ENCODE data around the gene CNTNAP2. TPM values are rescaled to one million over a fixed set of nuclear protein-coding genes. Genes with fewer than 3 reads are reported as not detected.

Gene CNTNAP2
- total and polyA plus RNA-seq, 2 of the 13 experiments (the other 11 are each of a cell fraction or from before 2014, with no cell fraction given), result 0.40 to 0.42 TPM

DNA sequence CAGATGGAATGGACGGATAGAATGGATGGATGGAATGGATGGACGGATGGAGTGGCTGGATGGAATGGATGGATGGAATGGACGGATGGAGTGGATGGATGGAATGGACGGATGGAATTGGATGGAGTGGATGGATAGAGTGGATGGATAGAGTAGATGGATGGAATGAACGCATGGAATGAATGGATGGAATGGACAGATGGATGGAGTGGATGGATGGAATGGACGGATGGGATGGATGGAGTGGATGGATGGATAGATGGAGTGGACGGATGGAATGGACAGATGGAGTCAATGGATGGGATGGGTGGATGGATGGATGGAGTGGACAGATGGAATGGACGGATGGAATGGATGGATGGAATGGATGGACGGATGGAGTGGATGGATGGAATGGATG, 2214.2 kb downstream of the CNTNAP2 start:
- Histone ChIP-seq H2AFZ (ENCODE audit: low read length) (no peak overlapping the region), H4K20me1 (ENCODE audit: insufficient read depth, low read length) (no peaks in the 10 kb centered on the region), H3K4me2 (ENCODE audit: low read depth, low read length) (no peak overlapping the region), H3K9me3 (ENCODE audit: low read length) (peaks cover 17% of the 10 kb centered on the region), H3K27me3 (ENCODE audit: control insufficient read depth in 1 of 2, insufficient read depth in 2 of 2, low read length in 2 of 2) (peaks cover 0 to 12% of the 10 kb centered on the region in 2 experiments; a peak in 2 of 5 replicates), H3K9ac (ENCODE audit: insufficient read depth, low read depth, low read length) (no peak overlapping the region), H3K4me3 (replicated peaks in 1 of 3; ENCODE audit: insufficient read depth in 1 of 3, low read depth in 2 of 3, low read length in 3 of 3) (no peak overlapping the region), H3K79me2 (ENCODE audit: insufficient read depth, low read length) (no peaks in the 10 kb centered on the region), H3K36me3 (replicated peaks in 1 of 2; ENCODE audit: control insufficient read depth in 1 of 2, insufficient read depth in 2 of 2, low read length in 2 of 2) (no peaks in the 10 kb centered on the region), H3K4me1 (ENCODE audit: insufficient read depth, low read length) (peaks cover 30% of the 10 kb centered on the region), H3K27ac (ENCODE audit: extremely low read length, insufficient read depth, low read length) (no peak overlapping the region)
- WGBS (ENCODE audit: low lambda C conversion rate), result 63% methylated on average over 9 of the region's 9 CpGs
- intact Hi-C loops (cut with micrococcal nuclease; ENCODE audit: unreplicated experiment) (no loop called here), in situ Hi-C loops (cut with HindIII; ENCODE audit: extremely low pct_ligation_motif_present, low pct_unique_long_range_greater_than_20kb) (no loop called here)
- ATAC-seq (no peak), FAIRE-seq (no peak), DNase-seq (ENCODE audit: low spot score) (no peak)
- ChIA-PET CTCF (ENCODE audit: low intra/inter-chr PET ratio, low total read pairs) (no interaction called here), POLR2A (no interaction called here)
- BruUV-seq (replicated peaks), result no TSS peak
- TF ChIP-seq BRCA1 (CRISPR knock-in tag; IDR thresholded peaks at IDR 0.05) (no peak), ZNF589 (CRISPR knock-in tag; conservative IDR thresholded peaks at IDR 0.05) (no peak), RELA (CRISPR knock-in tag; IDR thresholded peaks at IDR 0.05) (no peak), MIXL1 (CRISPR knock-in tag; IDR thresholded peaks at IDR 0.05) (no peak), ZNF557 (CRISPR knock-in tag; IDR thresholded peaks at IDR 0.05) (no peak), ZFP36 (IDR thresholded peaks at IDR 0.05; ENCODE audit: borderline replicate concordance, low read depth, low read length, partially characterized antibody) (no peak), GABPA (IDR thresholded peaks at IDR 0.05; ENCODE audit: low read depth, low read length) (no peak), GABPA (CRISPR knock-in tag; IDR thresholded peaks at IDR 0.05; ENCODE audit: low read depth) (no peak), NFKBIZ (CRISPR knock-in tag; IDR thresholded peaks at IDR 0.05) (no peak), ZFP1 (CRISPR knock-in tag; IDR thresholded peaks at IDR 0.05) (no peak), REL (CRISPR knock-in tag; conservative IDR thresholded peaks at IDR 0.05) (no peak), ZEB1 (IDR thresholded peaks at IDR 0.05; ENCODE audit: insufficient replicate concordance, low read depth) (no peak)
- TF ChIP-seq, protein P1, sequence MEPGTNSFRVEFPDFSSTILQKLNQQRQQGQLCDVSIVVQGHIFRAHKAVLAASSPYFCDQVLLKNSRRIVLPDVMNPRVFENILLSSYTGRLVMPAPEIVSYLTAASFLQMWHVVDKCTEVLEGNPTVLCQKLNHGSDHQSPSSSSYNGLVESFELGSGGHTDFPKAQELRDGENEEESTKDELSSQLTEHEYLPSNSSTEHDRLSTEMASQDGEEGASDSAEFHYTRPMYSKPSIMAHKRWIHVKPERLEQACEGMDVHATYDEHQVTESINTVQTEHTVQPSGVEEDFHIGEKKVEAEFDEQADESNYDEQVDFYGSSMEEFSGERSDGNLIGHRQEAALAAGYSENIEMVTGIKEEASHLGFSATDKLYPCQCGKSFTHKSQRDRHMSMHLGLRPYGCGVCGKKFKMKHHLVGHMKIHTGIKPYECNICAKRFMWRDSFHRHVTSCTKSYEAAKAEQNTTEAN (CRISPR knock-in tag; conservative IDR thresholded peaks at IDR 0.05), result no peak
- TF ChIP-seq, protein P2, sequence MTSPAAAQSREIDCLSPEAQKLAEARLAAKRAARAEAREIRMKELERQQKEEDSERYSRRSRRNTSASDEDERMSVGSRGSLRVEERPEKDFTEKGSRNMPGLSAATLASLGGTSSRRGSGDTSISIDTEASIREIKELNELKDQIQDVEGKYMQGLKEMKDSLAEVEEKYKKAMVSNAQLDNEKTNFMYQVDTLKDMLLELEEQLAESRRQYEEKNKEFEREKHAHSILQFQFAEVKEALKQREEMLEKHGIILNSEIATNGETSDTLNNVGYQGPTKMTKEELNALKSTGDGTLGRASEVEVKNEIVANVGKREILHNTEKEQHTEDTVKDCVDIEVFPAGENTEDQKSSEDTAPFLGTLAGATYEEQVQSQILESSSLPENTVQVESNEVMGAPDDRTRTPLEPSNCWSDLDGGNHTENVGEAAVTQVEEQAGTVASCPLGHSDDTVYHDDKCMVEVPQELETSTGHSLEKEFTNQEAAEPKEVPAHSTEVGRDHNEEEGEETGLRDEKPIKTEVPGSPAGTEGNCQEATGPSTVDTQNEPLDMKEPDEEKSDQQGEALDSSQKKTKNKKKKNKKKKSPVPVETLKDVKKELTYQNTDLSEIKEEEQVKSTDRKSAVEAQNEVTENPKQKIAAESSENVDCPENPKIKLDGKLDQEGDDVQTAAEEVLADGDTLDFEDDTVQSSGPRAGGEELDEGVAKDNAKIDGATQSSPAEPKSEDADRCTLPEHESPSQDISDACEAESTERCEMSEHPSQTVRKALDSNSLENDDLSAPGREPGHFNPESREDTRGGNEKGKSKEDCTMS (CRISPR knock-in tag; conservative IDR thresholded peaks at IDR 0.05), result no peak
- TF ChIP-seq, protein P3, sequence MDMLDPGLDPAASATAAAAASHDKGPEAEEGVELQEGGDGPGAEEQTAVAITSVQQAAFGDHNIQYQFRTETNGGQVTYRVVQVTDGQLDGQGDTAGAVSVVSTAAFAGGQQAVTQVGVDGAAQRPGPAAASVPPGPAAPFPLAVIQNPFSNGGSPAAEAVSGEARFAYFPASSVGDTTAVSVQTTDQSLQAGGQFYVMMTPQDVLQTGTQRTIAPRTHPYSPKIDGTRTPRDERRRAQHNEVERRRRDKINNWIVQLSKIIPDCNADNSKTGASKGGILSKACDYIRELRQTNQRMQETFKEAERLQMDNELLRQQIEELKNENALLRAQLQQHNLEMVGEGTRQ (IDR thresholded peaks at IDR 0.05; ENCODE audit: low read depth, low read length), result no peak
- TF ChIP-seq, protein P3 (CRISPR knock-in tag; IDR thresholded peaks at IDR 0.05; ENCODE audit: borderline replicate concordance), result no peak
- TF ChIP-seq, protein P4, sequence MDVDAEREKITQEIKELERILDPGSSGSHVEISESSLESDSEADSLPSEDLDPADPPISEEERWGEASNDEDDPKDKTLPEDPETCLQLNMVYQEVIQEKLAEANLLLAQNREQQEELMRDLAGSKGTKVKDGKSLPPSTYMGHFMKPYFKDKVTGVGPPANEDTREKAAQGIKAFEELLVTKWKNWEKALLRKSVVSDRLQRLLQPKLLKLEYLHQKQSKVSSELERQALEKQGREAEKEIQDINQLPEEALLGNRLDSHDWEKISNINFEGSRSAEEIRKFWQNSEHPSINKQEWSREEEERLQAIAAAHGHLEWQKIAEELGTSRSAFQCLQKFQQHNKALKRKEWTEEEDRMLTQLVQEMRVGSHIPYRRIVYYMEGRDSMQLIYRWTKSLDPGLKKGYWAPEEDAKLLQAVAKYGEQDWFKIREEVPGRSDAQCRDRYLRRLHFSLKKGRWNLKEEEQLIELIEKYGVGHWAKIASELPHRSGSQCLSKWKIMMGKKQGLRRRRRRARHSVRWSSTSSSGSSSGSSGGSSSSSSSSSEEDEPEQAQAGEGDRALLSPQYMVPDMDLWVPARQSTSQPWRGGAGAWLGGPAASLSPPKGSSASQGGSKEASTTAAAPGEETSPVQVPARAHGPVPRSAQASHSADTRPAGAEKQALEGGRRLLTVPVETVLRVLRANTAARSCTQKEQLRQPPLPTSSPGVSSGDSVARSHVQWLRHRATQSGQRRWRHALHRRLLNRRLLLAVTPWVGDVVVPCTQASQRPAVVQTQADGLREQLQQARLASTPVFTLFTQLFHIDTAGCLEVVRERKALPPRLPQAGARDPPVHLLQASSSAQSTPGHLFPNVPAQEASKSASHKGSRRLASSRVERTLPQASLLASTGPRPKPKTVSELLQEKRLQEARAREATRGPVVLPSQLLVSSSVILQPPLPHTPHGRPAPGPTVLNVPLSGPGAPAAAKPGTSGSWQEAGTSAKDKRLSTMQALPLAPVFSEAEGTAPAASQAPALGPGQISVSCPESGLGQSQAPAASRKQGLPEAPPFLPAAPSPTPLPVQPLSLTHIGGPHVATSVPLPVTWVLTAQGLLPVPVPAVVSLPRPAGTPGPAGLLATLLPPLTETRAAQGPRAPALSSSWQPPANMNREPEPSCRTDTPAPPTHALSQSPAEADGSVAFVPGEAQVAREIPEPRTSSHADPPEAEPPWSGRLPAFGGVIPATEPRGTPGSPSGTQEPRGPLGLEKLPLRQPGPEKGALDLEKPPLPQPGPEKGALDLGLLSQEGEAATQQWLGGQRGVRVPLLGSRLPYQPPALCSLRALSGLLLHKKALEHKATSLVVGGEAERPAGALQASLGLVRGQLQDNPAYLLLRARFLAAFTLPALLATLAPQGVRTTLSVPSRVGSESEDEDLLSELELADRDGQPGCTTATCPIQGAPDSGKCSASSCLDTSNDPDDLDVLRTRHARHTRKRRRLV (CRISPR knock-in tag; IDR thresholded peaks at IDR 0.05), result no peak
